Endometrial microvascular endothelial cells (primary cell): ENCODE data around the gene GLOD4. TPM values are rescaled to one million over a fixed set of nuclear protein-coding genes. Genes with fewer than 3 reads are reported as not detected.
"Not testable (repeated sequence)": the region's sequence is repeated elsewhere in the genome, so short reads cannot be mapped to it uniquely, and the experiment has no call there.

Experiments used
- in situ Hi-C: cut with HindIII; loops from 2 replicates; pipeline ENCODE4 v1.10.0; 2017; ENCODE audit warnings: low sequenced_read_pairs, low pct_unique_long_range_greater_than_20kb; ENCODE audit errors: inconsistent ontology term
- total RNA-seq: library from RNA; depleted of rRNA; stranded (reverse); fragments of >200 nt; gene quantifications from one replicate; pipeline ENCODE4 v1.2.3, GENCODE V29; 2015; ENCODE audit errors: inconsistent ontology term

Gene GLOD4
- total RNA-seq, 1 donor from 2014 or later = 73.4 TPM

- in situ Hi-C loops = no loop called here
These were observed 30.6 kb downstream of the GLOD4 start for GRCh38 chr17:751269-752001.

GRCh38 chr17:750431-751037 lies 31.5 kb downstream of the GLOD4 start:
- in situ Hi-C loops = no loop called here

- in situ Hi-C loops = not testable (repeated sequence)
These were observed 32.7 kb downstream of the GLOD4 start for GRCh38 chr17:749359-749758.

GRCh38 chr17:748604-749003 lies 33.5 kb downstream of the GLOD4 start:
- in situ Hi-C loops = not testable (repeated sequence)

GRCh38 chr17:746783-747629 lies 35.1 kb downstream of the GLOD4 start:
- in situ Hi-C loops = no loop called here

GRCh38 chr17:746181-746580 lies 35.9 kb downstream of the GLOD4 start:
- in situ Hi-C loops = no loop called here

GRCh38 chr17:745406-745805 lies 36.7 kb downstream of the GLOD4 start:
- in situ Hi-C loops = no loop called here

GRCh38 chr17:744937-745336 lies 37.1 kb downstream of the GLOD4 start:
- in situ Hi-C loops = no loop called here

- in situ Hi-C loops = no loop called here
These were observed 38.9 kb downstream of the GLOD4 start for GRCh38 chr17:743139-743538.

GRCh38 chr17:742147-742793 lies 39.8 kb downstream of the GLOD4 start:
- in situ Hi-C loops = no loop called here

GRCh38 chr17:740240-741017 lies 41.7 kb downstream of the GLOD4 start:
- in situ Hi-C loops = no loop called here

GRCh38 chr17:737561-738113 lies 44.4 kb downstream of the GLOD4 start:
- in situ Hi-C loops = no loop called here

GRCh38 chr17:733743-734142 lies 48.3 kb downstream of the GLOD4 start:
- in situ Hi-C loops = no loop called here

GRCh38 chr17:732902-733720 lies 49.0 kb downstream of the GLOD4 start:
- in situ Hi-C loops = no loop called here

- in situ Hi-C loops = no loop called here
These were observed 49.8 kb downstream of the GLOD4 start, which contains the start of gene TLCD3A for GRCh38 chr17:732067-732901. TSS of gene TLCD3A (plus strand) at chr17:732596. CDS start at chr17:732648, 52 bp downstream.

GRCh38 chr17:731644-732066 lies 50.4 kb downstream of the GLOD4 start:
- in situ Hi-C loops = no loop called here

GRCh38 chr17:728911-729310 lies 53.2 kb downstream of the GLOD4 start:
- in situ Hi-C loops = no loop called here
